HG02852 (cell line): Measurements from ENCODE around the gene ZNF343.
A peak's percentile ranks its signal among the peaks of the same experiment; 100 is the strongest.
"Not testable (repeated sequence)": the region's sequence is repeated elsewhere in the genome, so short reads cannot be mapped to it uniquely, and the experiment has no call there.

ENCODE experiments used
- ATAC-seq: cut with Tn5 transposase; IDR thresholded peaks from one replicate; pipeline ENCODE4 v1.9.1; 2021; ENCODE audit warnings: mild to moderate bottlenecking, moderate library complexity; ENCODE audit not compliant: unreplicated experiment

The ZNF343 gene

DNA sequence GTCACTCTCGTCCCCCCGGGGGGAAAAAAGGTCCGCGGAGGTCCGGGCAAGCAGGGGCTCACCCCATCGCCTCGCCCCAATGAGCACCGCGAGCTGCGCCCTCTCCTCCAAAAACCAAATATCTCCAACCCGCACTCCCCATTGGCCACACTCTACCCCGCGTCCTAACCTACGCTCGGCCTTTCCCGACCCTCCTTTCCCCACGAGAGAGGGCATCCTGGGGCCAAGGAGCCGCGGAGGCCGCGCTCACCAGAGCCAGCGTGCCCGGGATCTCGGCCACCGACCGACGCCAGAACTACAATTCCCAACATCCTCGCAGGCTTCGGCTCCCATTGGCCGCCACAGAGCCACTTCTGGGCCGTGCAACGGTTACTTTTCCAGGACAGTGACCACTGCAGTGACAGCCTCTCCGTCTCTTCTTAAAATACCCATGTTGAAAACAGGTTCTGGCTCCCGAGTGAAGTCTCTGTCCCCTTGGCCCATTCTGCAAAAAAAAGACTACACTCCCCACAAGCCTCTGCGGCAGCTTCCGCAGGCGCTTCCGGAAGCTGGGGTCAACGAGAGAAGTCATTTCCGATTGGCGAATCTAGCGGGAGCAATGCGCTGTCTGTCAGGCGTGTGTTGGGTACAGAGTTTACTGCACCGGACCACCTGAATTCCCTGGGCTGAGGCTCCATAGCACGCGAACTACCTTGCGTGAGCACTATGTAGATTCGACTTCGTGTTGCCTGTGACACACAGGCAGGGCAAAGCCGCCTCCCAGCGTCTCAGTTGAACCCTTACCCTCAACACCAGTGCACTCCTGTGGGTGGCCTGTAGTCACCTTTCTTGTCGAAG is at the start of gene ZNF343:
Gene ZNF343, minus strand, starts transcription at position 285 of the 837 bp plus-strand sequence. CDS start 15,020 bp downstream, outside the sequence.
- ATAC-seq, result peak; percentile 97

DNA sequence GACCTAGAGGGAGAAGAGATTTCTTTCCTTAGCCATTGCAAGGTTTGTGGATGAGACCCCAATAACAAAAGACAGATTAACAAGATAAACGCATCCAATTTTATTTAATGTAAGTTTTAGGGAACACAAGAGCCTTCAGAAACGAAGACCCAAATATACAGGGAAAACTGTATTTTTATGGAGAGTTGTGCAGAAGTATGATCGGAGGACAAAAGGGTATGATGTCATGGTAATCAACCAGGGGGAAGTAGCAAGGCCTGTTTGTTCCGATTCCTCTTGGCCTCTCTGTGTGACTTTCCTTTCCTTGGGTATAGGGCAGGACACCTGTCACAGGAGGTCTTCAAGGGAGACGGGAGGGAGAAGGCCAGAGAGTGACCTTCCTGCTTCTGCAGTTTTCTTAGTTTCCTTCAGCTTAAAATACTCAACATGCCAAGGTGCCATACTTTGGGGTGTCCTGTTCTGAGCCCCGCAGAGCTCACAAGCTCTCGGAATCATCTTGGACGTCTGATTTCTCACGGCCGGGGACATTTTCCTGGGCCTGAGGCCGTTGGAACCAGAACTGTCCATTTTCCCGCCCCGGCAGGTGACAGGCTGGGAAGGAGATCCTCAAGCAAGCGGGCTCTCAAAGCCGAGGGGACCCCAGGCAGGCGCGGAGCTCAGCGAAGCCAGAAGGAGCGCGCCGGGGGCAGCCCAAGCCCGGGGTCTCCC is 49.3 kb upstream of the ZNF343 start:
- ATAC-seq, result no peak

DNA sequence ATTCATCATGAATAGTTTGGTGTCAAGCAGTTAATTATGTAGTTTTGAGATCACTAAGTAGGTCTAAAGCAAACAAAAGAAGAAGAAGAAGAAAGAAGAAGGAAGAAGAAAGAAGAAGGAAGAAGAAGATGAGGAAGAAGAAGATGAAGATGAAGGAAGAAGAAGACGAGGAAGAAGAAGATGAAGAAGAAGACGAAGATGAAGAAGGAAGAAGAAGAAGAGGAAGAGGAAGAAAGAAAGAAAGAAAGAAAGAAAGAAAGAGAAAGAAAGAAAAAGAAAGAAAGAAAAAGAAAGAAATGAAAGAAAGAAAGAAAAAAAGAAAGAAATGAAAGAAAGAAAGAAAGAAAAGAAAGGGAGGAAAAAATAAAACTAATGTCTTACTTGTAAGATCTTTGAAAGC is 36.9 kb upstream of the ZNF343 start:
- no peak for ATAC-seq

DNA sequence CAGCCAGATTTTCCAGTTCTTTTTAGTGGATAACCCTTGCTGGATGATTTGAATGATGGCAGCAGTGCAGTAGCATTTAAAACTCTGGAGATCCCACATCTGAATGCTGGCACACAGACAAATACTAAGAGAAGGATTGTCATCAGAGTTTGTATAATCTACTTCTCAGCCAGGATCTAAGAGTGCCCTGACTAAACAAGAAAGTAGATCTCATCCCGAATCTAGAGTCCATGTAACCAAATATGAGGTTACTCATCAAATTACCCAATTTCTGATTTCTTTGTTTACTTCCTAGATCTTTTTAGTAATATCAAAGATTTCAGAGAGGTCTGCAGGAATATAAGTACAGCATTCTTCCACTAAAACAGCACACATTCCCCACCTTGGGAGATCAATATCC is 35.5 kb upstream of the ZNF343 start:
- no peak for ATAC-seq

DNA sequence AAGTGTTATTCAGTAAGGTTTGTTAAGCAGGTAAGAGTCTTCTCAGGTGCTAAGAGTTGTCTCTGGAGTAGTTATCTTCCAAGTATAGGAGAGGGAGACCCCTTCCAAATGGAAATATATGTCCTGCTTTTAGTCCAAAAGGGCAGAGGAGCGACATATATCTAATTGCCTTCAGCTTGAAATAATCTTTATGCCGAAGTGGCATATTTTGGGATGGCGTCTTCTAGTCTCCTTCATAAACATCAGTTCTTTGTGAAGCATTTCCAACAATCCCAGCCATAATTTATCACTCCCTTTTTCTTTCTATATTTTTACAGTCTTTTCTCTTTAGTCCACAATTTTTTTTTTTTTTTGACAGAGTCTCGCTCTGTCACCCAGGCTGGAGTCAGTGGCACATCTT is 33.6 kb upstream of the ZNF343 start:
- no peak for ATAC-seq

DNA sequence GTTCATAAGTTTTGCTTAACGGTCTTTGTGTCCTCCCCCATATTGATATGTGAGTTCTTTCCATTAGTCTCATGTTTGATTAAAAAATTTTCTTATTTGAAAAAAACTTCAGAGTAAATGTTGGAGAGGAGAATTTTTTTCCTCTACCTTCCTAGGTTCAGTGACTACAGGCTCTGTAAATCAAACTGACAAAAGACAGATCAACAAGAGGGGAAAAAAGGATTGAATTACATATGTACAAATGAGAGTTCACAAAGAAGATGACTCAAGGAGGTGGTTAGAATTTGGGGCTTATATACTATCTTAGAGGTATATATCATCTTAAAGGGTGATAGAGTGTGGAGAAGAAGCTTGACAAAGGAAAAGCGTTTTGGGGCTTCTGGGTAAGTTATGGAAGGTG is 33.2 kb upstream of the ZNF343 start:
- no peak for ATAC-seq

DNA sequence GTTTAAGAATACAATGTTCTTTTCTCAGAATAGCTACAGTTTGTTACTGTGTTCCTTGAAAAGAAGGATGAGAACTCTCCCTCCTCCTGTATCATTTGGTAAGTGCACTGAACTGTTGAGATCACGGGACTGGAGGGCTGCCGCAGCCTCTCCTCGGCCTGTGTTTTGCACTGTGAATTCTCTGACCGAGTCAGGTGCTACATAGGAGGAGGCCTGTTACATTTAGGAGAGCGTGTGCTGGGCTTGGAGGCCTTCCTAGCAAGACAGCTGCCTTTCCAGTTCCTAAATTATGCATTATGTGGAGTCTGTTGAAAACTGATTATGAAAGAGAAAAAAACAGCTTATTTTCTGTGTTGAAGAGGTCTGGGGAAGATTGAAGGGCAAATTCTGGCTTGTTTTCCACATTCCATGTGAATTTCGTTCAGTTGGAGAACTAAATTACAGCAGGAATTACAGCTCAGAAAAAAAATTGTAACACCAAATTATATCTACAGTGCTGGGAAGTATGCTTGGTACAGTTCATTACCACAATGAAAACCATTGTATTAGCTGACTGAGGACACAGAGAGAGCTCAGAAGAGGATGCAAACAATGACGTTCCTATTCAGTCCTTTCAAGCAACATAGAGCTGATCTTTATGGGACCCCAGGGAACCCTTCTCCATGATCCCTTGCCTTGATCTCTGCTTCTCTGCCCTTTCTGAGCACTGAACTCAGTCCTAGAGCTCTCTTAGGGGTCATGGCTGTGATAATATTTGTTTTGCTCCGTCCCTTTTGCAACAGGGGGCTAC is 30.4 kb upstream of the ZNF343 start:
- no peak for ATAC-seq

DNA sequence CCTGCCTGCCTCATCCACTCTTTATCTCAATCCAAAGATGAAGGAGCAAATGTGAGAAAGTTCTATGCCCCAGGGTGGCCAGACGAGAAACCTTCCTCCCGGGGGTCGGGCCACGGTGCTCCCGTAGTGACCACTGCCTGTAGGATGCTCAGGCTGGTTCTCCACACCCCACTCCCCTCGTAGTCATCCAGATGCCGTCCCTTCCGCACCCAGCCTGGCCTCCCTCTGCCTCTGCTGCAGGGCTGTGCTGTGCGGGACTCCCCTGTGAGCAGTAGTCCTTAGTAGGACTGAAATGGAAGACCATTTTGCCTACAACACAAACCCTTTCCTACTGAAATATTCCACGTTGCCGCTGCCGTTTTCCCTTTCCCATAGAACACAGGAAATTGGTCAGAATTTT is 29.6 kb upstream of the ZNF343 start:
- ATAC-seq, result no peak

DNA sequence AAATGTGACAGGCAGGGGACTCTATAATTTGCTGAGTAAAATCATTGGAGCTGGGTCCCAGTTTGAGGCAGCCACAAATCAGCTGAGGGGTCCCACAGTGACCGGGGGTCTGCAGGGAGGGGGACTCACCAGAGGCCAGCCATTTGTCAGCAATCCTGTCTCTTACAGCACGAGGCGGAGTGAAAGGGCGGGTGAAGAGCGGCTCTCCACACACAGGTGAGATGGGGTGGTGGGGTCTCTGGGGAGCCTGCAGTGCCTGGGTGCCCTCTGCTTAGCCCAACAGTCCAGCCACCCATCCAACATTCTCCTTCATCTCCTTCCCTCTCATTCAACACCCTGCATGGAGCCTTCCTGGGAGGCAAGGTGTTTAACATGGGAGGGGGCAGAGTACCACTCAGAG is 28.4 kb upstream of the ZNF343 start:
- ATAC-seq, result no peak

DNA sequence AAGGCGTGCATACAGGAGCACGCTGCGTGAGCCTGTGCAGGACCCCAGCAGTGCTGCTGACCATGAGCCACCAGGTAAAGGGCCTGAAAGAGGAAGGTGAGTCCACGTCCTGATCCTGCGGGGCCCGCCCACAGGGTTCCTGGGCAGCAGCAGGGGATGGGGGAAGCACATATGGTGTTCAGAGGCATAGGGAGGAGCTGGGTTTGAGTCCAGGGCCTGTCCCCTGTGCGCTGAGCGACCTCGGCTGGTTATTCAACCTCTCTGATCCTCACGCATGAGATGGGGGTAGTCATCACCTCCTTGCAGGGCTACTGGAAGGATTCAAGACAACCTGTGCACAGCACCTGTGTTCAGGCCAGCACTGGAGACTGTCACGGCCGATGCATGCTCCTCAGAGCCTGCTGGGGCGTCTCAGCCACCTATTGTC is 27.9 kb upstream of the ZNF343 start, which contains the start of gene TMC2:
Gene TMC2, plus strand, starts transcription at position 14 of the 427 bp plus-strand sequence. Its CDS starts 49 bp downstream, at position 63.
- no peak for ATAC-seq

DNA sequence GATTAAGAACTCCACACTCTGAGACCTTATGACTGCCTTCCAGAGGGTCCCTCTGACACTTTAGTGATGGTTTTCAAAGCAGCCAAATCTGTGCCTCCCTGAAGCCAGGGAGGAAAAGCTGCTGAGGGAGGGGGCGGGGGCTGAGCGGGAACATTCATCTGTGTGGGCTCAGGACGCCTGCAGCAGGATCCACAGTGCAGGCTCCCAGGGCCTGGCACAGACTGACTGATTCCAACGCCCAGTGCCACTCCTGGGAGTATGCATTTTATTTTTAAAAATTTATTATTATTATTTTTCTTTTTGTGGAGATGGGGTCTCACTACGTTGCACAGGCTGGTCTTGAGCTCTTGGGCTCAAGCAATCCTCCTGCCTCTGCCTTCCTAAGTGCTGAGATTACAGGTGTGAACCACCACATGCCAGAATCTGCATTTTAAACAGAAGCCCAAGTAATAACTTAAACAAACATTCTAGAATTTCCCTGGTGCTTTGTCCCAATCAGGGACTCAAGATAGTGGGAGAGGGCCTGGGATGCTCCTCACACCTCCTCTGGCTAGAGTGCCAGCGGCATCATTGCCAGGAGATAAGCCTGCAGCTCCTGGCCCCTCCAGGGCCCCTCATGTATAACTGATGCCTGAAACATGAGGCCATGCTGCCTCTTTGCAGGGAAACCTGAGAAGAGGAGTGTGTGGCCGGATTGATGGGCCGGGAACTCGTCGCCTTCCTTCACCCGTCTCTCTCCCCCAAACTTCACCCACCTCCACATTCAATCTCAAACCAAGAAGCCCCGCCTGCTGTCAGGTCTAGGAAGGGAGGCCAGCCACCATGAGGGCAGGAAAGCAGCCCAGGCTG is 27.2 kb upstream of the ZNF343 start:
- no peak for ATAC-seq

DNA sequence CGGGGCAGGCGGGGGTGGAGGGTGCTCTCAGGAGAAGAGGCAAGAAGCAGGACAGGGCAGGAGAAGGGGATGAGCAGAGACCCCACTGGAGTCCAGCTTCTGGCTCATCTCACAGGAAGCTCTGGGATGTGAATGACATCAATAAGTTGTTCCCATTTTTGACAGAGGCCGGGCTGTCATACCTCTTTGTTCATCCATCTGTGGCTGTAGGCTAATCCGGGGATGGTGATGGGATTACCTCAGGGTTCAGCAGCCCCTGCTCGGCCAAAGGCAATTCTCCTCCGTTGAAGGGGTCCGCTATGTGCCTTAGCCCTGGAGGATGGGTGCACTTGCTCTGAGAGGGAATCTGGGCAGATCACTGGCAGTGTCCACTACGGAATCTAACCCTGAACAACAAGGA is 24.4 kb upstream of the ZNF343 start:
- ATAC-seq, result no peak

DNA sequence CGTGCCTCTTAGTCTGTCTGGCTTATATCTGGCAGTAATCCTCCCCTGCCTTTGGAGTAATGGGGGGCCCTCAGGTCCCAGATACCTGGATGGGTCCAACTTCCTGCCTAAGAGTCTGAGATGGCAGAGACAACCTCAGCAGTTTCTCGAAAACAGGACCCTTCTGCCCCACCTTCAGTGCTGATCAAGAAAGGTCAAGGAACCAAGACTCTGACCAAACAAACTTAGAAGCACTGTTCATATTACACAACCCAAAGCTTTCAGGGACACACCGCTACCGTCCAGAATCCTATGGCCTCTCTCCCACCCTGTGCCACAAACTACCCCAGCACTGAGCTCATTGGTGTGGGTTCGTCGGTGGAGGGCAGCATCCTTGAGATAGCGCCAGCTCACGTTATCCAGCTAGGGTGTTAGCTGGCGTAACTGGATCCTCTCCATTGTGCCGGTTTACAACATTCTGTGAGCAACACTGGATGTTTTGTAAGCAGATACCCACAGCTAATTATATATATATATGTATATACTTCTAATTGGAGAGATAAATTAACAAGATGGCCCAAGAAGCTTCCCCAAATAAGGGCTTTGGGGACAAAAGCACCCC is 20.1 kb upstream of the ZNF343 start:
- ATAC-seq, result no peak

DNA sequence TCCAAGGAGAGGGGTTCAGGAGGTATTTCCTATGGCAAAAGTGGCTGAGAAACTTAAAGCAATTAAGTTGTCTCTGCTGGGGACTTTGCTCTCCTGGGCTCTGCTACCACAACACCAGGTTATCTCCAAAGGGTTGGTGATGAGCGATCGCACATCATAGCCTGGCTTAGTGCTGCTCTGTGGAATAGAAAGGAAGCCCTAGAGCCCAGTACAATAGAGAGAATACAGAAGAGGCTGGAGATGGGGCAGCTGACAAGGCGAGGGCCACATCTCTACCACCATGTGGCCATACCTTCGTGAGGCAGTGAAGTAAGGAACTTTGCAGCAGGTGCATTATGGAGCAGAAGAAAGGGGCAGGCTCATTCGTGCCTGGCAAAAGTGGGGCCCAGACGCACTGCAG is 19.0 kb upstream of the ZNF343 start:
- no peak for ATAC-seq

DNA sequence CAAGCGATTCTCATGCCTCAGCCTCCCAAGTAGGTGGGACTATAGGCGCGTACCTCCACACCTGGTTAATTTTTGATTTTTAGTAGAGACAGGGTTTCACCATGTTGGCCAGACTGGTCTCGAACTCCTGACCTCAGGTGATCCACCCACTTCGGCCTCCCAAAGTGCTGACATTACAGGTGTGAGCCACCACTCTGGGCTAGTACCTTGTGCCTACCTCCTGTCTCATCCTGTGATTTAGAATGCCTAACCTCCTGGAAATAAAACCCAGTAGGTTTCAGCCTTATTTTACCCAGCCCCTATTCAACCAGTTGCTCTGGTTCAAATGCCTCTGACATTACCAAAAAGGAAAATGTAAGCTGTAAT is 17.5 kb upstream of the ZNF343 start:
- ATAC-seq, result not testable (repeated sequence)

DNA sequence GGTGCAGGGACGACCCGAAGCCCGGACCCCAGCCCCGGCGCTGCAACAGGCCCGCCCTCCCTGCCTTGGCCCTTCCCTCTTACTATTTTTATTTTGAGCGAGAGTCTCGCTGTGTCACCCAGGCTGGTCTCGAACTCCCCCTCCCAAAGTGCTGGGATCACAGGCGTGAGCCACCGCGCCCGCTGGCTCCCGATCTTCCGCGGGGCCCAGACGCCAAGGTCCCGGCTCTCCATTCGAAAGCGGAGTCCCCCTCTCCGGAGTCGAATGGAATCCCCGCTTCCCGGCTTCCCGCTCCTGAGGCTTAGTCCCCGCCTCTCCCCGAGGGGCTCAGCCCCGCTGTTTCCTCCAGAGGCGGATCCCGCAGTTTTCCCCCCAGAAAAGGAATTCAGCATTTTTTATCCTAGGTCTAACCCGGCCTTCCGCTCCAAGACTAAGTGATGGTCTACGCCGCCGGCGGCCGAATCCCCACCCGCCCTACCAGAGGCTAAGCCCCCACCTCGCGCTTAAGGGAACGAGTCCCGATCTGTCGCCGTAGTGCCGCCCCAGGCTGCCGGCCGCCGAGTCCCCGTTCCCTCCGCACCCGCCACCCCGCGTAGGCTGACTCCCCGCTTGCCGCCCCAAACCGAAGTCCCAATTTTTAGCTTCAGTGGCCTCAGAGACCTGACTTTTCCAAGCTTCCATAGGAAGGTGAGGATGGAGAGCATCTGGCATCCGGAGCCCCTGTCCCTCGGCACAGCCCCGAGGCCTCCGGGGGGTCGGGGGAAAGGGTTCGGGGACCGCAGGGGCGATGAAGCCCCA is 16.2 kb upstream of the ZNF343 start:
- peak; percentile 51 for ATAC-seq

DNA sequence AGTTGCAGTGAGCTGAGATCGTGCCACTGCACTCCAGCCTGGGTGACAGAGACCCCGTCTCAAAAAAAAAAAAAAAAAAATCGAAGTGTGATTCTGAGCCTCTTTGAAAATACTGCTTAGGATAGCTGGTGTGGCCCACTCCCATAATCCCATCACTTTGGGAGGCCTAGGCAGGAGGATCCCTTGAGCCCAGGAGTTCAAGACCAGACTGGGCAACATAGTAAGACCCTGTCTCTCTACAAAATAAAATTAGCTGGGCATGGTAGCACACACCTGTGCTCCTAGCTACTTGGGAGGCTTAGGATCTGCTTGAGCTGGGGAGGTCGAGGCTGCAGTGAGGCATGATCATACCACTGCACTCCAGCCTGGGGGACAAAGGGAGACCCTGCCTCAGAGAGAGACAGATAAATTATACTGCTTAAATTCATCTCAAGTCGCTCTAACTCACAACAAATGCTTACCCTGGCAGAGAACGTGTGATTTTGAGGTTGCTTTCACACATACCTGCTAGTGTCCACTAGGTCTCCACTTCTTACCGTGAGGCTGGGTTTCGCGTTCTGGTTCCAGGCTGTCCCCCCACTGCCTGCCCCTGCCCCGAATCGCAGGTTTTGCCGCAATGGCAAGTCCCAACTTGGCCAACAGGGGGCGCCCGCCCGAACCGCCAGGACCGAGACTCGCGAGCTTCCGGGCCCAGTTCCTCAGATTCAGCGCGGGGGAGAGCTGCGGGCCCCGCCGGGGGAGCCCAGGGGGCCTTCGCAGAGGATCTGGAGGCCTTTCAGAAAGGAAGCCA is 15.4 kb upstream of the ZNF343 start:
- ATAC-seq, result peak; percentile 77

DNA sequence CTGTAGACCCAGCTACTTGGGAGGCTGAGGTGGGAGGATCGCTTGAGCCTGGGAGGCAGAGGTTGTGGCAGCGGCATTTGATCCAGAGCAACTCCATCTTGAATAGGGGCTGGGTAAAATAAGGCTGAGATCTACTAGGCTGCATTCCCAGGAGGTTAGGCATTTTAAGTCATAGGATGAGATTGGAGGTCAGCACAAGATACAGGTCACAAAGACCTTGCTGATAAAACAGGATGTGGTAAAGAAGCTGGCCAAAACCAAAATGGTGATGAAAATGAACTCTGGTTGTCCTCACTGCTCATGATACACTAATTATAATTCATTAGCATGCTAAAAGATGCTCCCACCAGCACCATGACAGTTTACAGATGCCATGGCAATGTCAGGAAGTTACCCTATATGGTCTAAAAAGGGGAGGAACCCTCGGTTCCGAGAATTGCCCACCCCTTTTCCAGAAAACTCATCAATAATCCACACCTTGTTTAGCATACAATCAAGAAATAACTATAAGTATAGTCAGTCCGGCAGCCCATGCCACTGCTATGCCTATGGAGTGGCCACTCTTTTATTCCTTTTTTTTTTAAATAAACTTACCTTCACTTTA is 14.2 kb upstream of the ZNF343 start:
- not testable (repeated sequence) for ATAC-seq
